ENCODE results near the gene DDX27. TPM values are rescaled to one million over a fixed set of nuclear protein-coding genes. Genes with fewer than 3 reads are reported as not detected.

DDX27 gene
- total RNA-seq, 1 donor, result 34.0 TPM

GRCh38 chr20:49203746-49204145 lies 15.5 kb upstream of the DDX27 start:
- H3K4me3 ChIP-seq (ENCODE audit: insufficient read depth, low read length), result no peak overlapping the region
- no peaks in the 10 kb centered on the region for H3K4me1 ChIP-seq (ENCODE audit: insufficient read depth, low read length)
- no peak for DNase-seq (ENCODE audit: insufficient read length, low spot score, missing footprints)
- H3K4me2 ChIP-seq (ENCODE audit: insufficient read depth, low read length), result no peak overlapping the region
- no peaks in the 10 kb centered on the region for H3K27me3 ChIP-seq (ENCODE audit: insufficient read depth, low read length)
- no peak for TF ChIP-seq CTCF (IDR thresholded peaks at IDR 0.05; ENCODE audit: extremely low read depth, low read depth, low read length)
- no peak overlapping the region for H3K27ac ChIP-seq (ENCODE audit: low read depth, low read length)
- no peaks in the 10 kb centered on the region for H3K79me2 ChIP-seq (ENCODE audit: insufficient read depth, low read length)
- no peak overlapping the region for H2AFZ ChIP-seq (ENCODE audit: low read length)
- H3K9me3 ChIP-seq (ENCODE audit: low read depth, low read length), result no peaks in the 10 kb centered on the region
- H3K36me3 ChIP-seq (ENCODE audit: insufficient read depth, low read length), result no peaks in the 10 kb centered on the region
- H4K20me1 ChIP-seq (ENCODE audit: insufficient read depth, low read length), result no peaks in the 10 kb centered on the region

DNA sequence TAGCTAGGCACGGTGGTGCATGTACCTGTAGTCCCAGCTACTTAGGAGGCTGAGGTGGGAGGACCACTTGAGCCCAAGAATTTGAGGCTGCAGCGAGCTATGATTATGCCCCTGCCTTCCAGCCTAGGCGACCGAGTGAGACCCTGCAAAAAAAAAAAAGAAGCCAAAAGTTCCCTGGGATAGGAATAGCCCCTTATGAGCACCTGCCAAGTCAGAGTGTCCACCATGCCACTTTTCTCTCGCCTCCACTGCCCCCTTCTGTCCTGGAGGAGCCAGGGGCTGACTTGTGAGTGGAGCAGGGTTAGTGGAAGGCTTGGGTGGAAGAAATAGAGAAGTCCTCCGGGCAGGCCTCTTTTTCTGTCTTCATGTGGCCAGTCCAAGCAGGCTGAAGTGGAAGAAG lies 12.1 kb upstream of the DDX27 start:
- no peaks in the 10 kb centered on the region for H3K36me3 ChIP-seq (ENCODE audit: insufficient read depth, low read length)
- no peaks in the 10 kb centered on the region for H3K27me3 ChIP-seq (ENCODE audit: insufficient read depth, low read length)
- H3K4me1 ChIP-seq (ENCODE audit: insufficient read depth, low read length), result no peaks in the 10 kb centered on the region
- H3K4me3 ChIP-seq (ENCODE audit: insufficient read depth, low read length), result no peak overlapping the region
- no peak for TF ChIP-seq CTCF (IDR thresholded peaks at IDR 0.05; ENCODE audit: extremely low read depth, low read depth, low read length)
- H3K79me2 ChIP-seq (ENCODE audit: insufficient read depth, low read length), result no peaks in the 10 kb centered on the region
- H2AFZ ChIP-seq (ENCODE audit: low read length), result no peak overlapping the region
- H3K4me2 ChIP-seq (ENCODE audit: insufficient read depth, low read length), result no peak overlapping the region
- no peaks in the 10 kb centered on the region for H3K9me3 ChIP-seq (ENCODE audit: low read depth, low read length)
- no peak for DNase-seq (ENCODE audit: insufficient read length, low spot score, missing footprints)
- no peak overlapping the region for H3K27ac ChIP-seq (ENCODE audit: low read depth, low read length)
- H4K20me1 ChIP-seq (ENCODE audit: insufficient read depth, low read length), result no peaks in the 10 kb centered on the region

- no peak overlapping the region for H3K4me2 ChIP-seq (ENCODE audit: insufficient read depth, low read length)
- no peaks in the 10 kb centered on the region for H3K36me3 ChIP-seq (ENCODE audit: insufficient read depth, low read length)
- no peaks in the 10 kb centered on the region for H3K9me3 ChIP-seq (ENCODE audit: low read depth, low read length)
- H4K20me1 ChIP-seq (ENCODE audit: insufficient read depth, low read length), result no peaks in the 10 kb centered on the region
- no peak overlapping the region for H3K4me3 ChIP-seq (ENCODE audit: insufficient read depth, low read length)
- H3K79me2 ChIP-seq (ENCODE audit: insufficient read depth, low read length), result no peaks in the 10 kb centered on the region
- H3K27me3 ChIP-seq (ENCODE audit: insufficient read depth, low read length), result no peaks in the 10 kb centered on the region
- no peak for DNase-seq (ENCODE audit: insufficient read length, low spot score, missing footprints)
- no peak overlapping the region for H3K27ac ChIP-seq (ENCODE audit: low read depth, low read length)
- no peak overlapping the region for H2AFZ ChIP-seq (ENCODE audit: low read length)
- no peak for TF ChIP-seq CTCF (IDR thresholded peaks at IDR 0.05; ENCODE audit: extremely low read depth, low read depth, low read length)
- H3K4me1 ChIP-seq (ENCODE audit: insufficient read depth, low read length), result no peaks in the 10 kb centered on the region
Measured at GRCh38 chr20:49210101-49210756, 9.0 kb upstream of the DDX27 start.

DNA sequence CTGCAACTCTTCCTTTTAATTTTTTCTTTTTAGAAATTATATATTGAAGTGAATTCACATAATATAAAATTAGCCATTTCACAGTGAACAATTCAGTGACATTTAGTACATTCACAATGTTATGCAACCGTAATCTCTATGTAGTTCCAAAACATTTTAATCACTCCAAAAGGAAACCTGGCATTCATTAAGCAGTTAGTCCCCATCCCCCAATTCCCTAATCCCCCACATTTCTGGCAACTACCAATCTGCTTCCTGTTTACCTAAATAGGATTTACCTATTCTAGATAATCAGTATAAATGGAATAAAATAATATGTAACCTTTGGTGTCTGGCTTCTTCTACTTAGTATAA lies 8.5 kb upstream of the DDX27 start:
- Histone ChIP-seq H3K4me1 (ENCODE audit: insufficient read depth, low read length) (no peaks in the 10 kb centered on the region), H3K27ac (ENCODE audit: low read depth, low read length) (no peak overlapping the region), H3K79me2 (ENCODE audit: insufficient read depth, low read length) (no peaks in the 10 kb centered on the region), H3K27me3 (ENCODE audit: insufficient read depth, low read length) (no peaks in the 10 kb centered on the region), H3K4me2 (ENCODE audit: insufficient read depth, low read length) (no peak overlapping the region), H3K36me3 (ENCODE audit: insufficient read depth, low read length) (no peaks in the 10 kb centered on the region), H4K20me1 (ENCODE audit: insufficient read depth, low read length) (no peaks in the 10 kb centered on the region), H3K9me3 (ENCODE audit: low read depth, low read length) (no peaks in the 10 kb centered on the region), H3K4me3 (ENCODE audit: insufficient read depth, low read length) (no peak overlapping the region), H2AFZ (ENCODE audit: low read length) (no peak overlapping the region)
- no peak for DNase-seq (ENCODE audit: insufficient read length, low spot score, missing footprints)
- TF ChIP-seq CTCF (IDR thresholded peaks at IDR 0.05; ENCODE audit: extremely low read depth, low read depth, low read length), result no peak

Measured in osteoblast (primary cell).